Right ventricle myocardium superior (tissue), 1 donor: Measurements from ENCODE around the gene TMPRSS12. TPM values are rescaled to one million over a fixed set of nuclear protein-coding genes. Genes with fewer than 3 reads are reported as not detected.
"Not testable (repeated sequence)": the region's sequence is repeated elsewhere in the genome, so short reads cannot be mapped to it uniquely, and the experiment has no call there.

Experiments used
- ATAC-seq: fragments of 200-7000 bp; cut with Tn5 transposase; one replicate; pipeline ENCODE4 v1.9.1; 2020; ENCODE audit warnings: mild to moderate bottlenecking; ENCODE audit not compliant: poor library complexity
- DNase-seq: peaks from one replicate; pipeline ENCODE4 v3.0.0-alpha.2; 2020
- intact Hi-C: fragments of 100-400 bp; cut with DNase I; formaldehyde crosslinking; loops from one replicate; pipeline ENCODE4 v1.11.2; 2022
- total RNA-seq: library from RNA; stranded (reverse); fragmentation: NEBNext Ultra II Directional; extraction: Animal tissue kit (Norgen Biotek cat#: 25700); gene quantifications from one replicate; pipeline ENCODE4 v1.2.1, GENCODE V29; 2021
- donor health status: DM: no; HTN: yes; CAD: no; lungs with severe emphysema.

TMPRSS12 gene
- total RNA-seq, 1 donor from 2014 or later, result not detected

DNA sequence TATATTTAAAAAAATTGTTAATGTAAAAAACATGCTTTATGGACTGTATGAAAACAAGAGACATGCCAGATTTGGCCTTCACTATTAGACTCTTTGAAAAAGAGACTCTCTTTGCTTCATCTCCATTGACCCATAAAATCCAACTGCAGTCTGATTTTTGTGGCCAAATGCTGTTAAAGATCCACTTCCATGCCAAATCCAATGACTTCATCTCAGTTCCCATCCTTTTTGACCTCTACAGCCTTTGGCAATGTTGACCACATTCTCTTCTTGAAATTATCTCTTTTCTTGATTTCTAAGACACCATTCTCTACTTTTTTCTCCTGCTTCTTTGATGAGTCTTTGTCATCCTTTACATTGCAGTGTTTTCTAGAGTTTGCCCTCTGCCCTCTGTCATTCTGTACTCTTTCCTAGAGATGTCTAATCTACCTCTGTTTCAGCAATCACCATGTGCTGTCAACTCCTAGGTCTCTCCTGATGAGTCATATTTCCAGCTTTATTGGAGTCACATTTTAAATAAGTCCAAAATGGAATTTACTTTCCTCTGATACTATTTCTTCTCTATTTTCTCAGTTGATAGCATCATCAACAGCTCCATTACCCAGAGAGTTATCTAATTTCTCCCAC is 2.4 kb downstream of the TMPRSS12 start:
- ATAC-seq (no peak), DNase-seq (no peak)
- intact Hi-C loops, result no loop called here

DNA sequence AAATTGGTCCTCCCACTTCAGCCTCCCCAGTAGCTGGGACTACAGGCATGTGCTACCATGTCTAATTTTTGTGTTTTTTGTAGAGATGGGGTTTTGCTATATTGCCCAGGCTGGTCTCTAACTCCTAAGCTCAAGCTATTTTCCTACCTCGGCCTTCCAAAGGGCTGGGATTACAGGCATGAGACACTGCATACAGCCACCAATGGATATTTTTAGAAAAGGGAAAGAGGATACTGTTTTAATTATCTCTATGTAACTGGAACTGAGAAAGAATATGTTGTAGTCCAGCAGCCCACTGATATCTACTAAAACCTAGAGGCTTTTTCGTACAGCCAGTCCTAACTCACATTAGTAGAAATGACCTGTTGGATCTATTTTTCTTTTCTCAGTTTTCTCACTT is 6.2 kb downstream of the TMPRSS12 start:
- no peak for ATAC-seq
- no peak for DNase-seq
- intact Hi-C loops, result no loop called here

DNA sequence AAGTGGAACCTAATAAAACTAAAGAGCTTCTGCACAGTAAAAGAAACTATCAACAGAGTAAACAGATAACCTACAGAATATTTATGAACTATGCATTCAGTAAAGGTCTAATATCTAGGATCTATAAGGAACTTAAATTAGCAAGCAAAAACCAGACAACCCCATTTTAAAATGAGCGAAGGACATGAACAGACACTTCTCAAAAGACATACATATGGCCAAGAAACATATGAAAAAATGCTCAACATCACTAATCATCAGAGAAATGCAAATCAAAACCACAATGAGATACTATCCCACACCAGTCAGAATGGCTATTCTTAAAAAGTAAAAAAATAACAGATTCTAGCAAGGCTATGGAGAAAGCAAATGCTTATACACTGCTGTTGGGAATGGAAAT is 12.5 kb downstream of the TMPRSS12 start:
- DNase-seq, intact Hi-C loops, ATAC-seq: not testable (repeated sequence)

DNA sequence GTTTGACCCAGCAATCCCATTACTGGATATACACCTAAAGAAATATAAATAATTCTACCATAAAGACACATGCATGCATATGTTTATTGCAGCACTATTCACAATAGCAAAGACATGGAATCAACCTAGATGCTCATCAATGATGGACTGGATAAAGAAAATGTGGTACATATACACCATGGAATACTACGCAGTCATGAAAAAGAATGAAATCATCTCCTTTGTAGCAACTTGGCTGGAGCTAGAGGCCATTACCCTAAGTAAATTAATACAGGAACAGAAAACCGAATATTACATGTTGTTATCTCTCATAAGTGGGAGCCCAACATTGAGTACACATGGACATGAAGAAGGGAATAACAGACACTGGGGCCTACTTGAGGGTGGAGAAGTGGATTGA is 13.0 kb downstream of the TMPRSS12 start:
- intact Hi-C loops, result not testable (repeated sequence)

DNA sequence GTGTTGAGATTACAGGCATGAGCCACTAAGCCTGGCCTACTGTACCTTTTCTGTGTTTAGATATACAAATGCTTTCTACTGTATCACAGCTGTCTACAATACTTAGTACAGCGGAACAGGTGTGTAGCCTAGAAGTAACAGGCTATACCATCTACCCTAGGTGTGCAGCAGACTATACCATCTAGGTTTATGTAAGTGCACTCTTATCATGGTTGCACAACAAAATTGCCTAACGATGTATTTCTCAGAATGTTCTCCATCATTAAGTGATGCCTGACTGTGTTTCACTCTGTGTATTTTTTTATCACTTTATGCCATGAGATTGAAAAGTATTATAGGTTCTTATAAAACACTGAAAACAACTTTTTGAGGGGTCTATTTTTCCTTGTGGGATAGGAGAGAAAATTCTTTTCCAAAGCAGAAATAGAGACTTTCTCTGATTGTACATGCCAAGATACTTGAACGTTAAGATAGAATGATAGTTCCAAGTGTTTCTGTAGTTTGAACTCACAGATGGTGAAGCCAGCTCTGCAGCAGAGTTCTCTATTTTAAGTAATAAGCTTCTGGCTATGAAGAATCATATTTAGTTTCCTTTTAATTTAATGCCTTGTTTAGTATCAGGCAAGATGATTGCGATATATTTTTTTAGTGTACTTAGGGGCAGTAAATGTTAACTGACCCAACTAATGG is 17.0 kb downstream of the TMPRSS12 start:
- intact Hi-C loops, result no loop called here
- no peak for ATAC-seq

More for the DNA sequence above, 13.0 kb downstream of the TMPRSS12 start:
- DNase-seq, ATAC-seq: not testable (repeated sequence)

DNA sequence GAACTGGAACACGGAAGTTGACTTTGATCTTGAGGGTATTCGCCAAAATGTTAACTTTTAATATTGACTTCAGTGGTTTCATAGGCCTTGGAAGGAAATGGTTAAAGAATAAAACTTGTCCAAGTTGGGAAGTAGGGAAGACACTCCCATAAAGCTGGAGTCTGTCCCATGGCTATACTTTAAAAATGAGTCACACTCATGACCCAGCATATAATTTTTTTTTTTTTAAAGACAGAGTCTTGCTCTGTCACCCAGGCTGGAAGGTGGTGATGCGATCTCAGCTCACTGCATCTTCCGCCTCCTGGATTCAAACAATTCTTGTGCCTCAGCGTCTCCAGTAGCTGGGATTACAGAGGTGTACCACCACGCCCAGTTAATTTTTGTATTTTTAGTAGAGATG is 19.6 kb downstream of the TMPRSS12 start:
- DNase-seq, result no peak
- intact Hi-C loops, result no loop called here
- ATAC-seq, result no peak

More for the DNA sequence above, 17.0 kb downstream of the TMPRSS12 start:
- no peak for DNase-seq

DNA sequence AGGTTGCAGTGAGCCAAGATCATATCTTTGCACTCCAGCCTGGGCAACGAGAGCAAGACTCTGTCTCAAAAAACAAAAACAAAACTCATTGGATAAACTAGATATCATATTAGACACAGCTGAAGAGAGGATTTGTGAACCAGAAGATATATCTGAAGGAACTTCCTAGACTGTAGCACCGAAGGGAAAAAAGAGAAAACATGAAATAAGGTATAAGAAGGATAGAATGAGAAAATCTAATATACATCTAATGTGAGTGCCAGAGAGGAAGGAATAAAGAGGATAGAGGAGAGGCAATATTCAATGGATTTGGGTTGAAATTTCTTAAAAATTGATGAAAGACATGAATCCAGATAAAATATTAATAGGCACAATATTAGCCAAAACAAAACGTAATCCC is 22.5 kb downstream of the TMPRSS12 start:
- no peak for DNase-seq
- intact Hi-C loops, result no loop called here

DNA sequence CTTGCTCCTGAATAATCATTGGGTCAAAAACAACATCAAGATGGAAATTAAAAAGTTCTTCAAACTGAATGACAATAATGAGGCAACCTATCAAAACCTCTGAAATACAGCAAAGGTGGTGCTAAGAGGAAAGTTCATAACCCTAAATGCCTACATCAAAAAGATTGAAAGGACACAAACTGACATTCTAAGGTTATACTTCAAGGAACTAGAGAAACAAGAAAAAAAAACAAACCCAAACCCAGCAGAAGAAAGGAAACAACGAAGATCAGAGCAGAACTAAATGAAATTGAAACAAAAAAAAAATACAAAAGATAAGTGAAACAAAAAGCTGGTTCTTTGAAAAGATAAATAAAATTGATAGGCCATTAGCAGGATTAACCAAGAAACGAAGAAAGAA is 26.2 kb downstream of the TMPRSS12 start:
- intact Hi-C loops, ATAC-seq, DNase-seq: not testable (repeated sequence)

More for the DNA sequence above, 22.5 kb downstream of the TMPRSS12 start:
- no peak for ATAC-seq

DNA sequence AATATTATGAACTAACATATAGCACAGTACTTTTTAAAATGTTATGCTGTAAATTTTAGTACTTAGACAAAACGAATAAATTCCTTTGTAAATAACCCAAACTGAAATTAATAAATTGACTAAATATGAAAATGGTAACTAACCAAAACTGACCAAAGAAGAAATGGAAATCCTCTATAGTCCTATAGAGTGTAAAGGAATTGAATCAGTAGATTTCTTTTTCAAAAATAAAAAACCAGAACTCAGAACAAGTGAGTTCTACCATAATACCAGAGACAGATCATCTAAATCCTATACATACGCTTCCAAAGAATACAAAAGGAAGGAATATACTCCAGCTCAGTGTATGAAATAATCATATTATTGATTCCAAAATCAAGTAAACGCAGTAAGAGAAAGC is 39.8 kb downstream of the TMPRSS12 start:
- DNase-seq, result no peak
- no peak for ATAC-seq
- intact Hi-C loops, result no loop called here

DNA sequence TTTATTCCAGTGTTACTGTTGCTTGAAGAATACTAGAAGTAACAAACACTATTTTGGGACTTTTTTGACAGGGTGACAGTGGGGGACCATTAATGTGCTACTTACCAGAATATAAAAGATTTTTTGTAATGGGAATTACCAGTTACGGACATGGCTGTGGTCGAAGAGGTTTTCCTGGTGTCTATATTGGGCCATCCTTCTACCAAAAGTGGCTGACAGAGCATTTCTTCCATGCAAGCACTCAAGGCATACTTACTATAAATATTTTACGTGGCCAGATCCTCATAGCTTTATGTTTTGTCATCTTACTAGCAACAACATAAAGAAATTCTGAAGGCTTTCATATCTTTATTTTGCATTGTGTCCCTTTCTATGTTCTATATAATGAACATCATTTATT is 44.5 kb downstream of the TMPRSS12 start:
- intact Hi-C loops, result no loop called here
- ATAC-seq, result no peak
- DNase-seq, result no peak

DNA sequence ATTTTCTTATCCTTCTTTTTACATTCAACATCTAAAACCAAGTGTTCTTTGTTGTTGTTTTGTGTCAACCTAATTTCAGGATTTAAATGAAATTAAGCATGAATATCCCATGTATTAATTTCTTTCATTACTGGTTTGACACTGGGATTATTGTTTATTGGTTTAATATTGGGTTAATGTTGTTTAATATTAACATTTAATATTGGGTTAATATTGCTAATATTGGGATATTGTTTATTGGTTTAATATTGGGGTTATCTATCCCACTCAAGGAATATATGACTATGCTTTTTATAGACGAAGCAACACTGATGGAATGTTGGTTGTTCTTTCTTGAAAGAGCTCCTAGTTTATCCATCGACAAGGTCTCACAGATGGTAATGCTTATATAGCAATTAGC is 45.9 kb downstream of the TMPRSS12 start:
- ATAC-seq (no peak), DNase-seq (no peak)
- intact Hi-C loops, result no loop called here

DNA sequence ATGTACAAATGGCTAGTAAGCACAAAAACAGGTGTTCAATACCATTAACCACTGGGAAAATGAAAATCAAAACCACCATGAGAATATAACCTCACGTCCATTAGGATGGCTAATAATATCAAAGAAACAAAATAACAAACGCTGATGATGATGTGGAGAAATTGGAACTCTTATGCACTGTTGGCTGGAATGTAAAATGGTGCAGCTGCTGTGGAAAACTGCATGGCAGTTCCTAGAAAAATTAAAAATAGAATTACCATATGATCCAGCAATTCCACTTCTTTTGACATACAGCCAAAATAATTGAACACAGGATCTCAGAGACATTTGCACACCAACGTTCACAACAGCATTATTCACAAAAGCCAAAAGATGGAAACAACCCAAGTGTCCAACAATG is 51.5 kb downstream of the TMPRSS12 start:
- intact Hi-C loops, result no loop called here
- DNase-seq (no peak), ATAC-seq (no peak)

DNA sequence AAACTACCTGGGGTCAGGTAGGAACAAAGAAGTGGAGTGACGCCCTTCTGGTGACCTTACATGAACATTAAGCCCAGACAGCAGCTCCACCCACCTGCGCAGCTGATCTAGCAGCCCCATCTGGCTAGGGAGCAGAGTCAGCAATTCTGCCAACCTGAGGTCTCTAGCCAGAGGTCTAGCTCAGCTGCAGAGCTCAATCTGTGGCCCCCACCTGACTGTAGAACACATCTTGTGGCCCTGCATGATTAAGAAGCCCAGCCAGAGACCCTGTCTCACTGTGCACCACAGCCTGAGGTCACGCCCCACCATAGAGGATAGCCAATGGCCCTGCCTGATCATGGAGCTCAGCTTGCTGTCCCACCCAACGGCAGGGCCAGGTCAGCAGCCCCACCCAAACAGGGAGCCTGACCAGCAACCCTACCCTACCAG is 59.0 kb downstream of the TMPRSS12 start:
- ATAC-seq, result no peak
- DNase-seq, result no peak
- intact Hi-C loops, result no loop called here

DNA sequence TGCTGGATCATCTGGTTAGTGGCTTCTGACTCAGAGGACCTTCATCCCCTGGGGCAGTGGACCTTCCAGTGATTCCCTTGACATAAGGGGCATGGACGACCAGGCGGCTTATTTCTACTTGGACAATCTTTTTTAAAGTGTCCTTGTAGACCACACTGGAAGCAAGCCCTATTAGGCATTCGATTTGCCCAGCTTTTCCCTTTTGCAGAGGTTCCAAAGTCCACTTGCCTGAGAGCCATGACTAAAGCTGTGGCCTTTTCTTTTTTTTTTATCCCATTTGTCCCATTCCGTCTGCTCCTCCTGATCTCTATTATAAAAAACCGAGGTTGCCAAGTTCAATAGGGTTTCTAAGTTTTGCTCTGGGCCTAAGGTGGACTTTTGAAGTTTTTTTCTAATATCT is 65.8 kb downstream of the TMPRSS12 start:
- ATAC-seq, intact Hi-C loops, DNase-seq: not testable (repeated sequence)

DNA sequence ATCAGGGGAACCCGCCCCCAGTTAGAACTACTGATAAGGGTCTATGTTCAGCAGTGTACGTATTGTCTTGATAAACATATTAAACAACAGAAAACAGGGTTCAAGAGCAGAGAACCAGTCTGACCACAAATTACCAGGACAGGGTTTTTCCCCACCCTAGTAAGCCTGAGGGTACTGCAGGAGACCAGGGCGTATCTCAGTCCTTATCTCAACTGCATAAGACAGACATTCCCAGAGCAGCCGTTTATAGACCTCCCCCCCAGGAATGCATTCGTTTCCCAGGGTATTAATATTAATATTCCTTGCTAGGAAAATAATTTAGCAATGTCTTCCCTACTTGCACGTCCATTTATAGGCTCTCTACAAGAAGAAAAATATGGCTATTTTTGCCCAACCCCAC is 69.6 kb downstream of the TMPRSS12 start:
- intact Hi-C loops, ATAC-seq: not testable (repeated sequence)

DNA sequence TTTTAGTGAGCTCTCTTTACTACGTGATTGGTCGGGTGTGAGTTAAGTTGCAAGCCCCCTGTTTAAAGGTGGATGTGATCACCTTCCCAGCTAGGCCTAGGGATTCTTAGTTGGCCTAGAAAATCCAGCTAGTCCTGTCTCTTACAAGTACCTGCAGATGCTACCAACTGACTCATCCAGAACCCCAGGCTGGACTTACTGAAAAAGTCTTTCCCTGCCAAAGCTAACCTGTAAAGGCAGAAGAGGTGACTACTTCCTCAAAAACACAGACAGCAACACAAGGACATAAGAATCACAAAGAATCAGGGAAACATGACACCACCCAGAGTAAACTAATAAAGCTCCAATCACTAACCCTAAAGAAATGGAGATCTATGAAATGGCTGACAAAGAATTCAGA is 70.5 kb downstream of the TMPRSS12 start:
- ATAC-seq (no peak), DNase-seq (no peak)
- intact Hi-C loops, result no loop called here

More for the DNA sequence above, 69.6 kb downstream of the TMPRSS12 start:
- not testable (repeated sequence) for DNase-seq

DNA sequence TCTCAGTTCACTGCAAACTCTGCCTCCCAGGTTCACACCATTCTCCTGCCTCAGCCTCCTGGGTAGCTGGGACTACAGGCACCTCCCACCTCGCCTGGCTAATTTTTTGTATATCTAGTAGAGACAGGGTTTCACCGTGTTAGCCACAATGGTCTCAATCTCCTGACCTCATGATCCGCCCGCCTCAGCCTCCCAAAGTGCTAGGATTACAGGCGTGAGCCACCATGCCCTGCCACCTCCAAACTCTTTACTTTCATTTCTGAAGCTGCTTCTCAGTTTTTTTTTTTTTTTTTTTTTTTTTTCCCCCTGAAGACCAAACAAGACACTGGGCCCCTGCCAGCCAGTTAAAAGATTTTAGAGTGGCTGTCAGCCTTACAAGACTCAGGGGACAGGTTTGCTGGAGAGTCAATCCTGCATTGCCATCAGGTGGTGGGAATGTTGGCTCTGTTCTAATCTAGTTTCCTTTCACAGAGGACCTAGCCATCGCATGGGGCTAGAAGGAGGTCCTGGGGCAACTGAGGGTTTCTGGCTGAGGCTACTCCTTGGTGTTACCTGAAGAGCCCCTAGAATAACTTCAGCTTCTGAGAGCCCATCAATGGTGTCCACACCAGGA is 72.3 kb downstream of the TMPRSS12 start:
- DNase-seq (no peak), ATAC-seq (no peak)
- intact Hi-C loops, result no loop called here

DNA sequence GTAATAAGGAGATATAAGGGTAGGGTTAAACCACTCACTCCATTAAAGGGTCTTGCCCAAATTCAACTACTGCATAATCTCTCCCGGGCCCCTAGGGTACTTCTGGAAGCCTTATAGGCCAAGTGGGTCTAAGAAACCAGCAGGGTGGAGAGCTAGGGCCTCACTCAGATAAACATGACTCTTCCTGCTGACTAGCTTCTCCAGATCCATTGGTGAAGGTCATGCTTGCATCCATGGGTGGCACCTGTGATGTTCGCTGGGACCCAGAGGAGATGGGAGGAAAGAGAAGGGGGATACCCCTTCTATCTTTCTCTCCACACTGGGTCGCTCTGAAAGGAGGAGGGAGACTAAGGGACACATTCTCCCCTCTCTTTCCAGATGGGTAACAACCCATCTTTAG is 73.6 kb downstream of the TMPRSS12 start:
- DNase-seq, result no peak
- no peak for ATAC-seq
- intact Hi-C loops, result no loop called here

DNA sequence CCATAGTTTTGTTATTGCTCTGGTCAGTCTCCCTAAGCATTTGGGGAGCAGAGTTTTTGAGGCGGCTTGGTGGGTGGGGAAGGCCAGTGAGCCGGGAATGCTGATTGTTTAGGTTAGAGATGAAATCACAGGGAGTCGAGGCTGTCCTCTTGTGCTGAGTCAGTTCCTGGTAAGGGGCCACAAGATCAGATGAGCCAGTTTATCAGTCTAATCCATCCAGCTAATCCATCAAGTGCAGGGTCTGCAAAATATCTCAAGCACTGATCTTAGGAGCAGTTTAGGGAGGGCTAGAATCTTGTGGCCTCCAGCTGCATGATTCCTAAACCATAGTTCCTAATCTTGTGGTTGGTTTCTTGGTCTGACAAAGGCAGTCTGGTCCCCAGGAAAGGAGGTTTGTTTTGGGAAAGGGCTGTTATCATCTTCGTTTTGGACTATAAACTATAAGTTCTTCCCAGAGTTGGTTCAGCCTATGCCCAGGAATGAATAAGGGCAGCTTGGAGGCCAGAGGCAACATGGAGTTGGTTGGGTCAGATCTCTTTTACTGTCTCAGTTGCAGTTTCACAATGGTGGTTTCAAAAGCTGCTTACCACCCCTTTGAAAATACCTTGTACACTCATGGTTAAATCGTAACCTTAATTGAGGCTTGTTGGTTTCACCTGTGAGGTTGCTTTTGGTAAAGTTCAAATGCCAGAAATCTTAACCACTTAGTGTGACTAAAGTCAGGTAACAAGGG is 76.0 kb downstream of the TMPRSS12 start:
- ATAC-seq (no peak), DNase-seq (no peak)
- intact Hi-C loops, result no loop called here
